ENCODE measurements around the gene FILIP1L.

Gene FILIP1L

GRCh38 chr3:99885851-99886250 lies 228.4 kb downstream of the FILIP1L start:
- no peak for TF ChIP-seq CTCF (IDR thresholded peaks at IDR 0.05; ENCODE audit: borderline replicate concordance, control extremely low read depth, extremely low read depth, insufficient read depth, missing control alignments)
- DNase-seq (ENCODE audit: low spot score), result no peak
- in situ Hi-C loops (cut with MboI; ENCODE audit: low sequenced_read_pairs, unreplicated experiment), result no loop called here

- TF ChIP-seq CTCF (IDR thresholded peaks at IDR 0.05; ENCODE audit: borderline replicate concordance, control extremely low read depth, extremely low read depth, insufficient read depth, missing control alignments), result no peak
- no peak for DNase-seq (ENCODE audit: low spot score)
- in situ Hi-C loops (cut with MboI; ENCODE audit: low sequenced_read_pairs, unreplicated experiment), result no loop called here
Observed at GRCh38 chr3:99885085-99885484, 229.2 kb downstream of the FILIP1L start.

- in situ Hi-C loops (cut with MboI; ENCODE audit: low sequenced_read_pairs, unreplicated experiment), result no loop called here
- no peak for DNase-seq (ENCODE audit: low spot score)
- TF ChIP-seq CTCF (IDR thresholded peaks at IDR 0.05; ENCODE audit: borderline replicate concordance, control extremely low read depth, extremely low read depth, insufficient read depth, missing control alignments), result no peak
Observed at GRCh38 chr3:99884484-99884883, 229.8 kb downstream of the FILIP1L start.

GRCh38 chr3:99883693-99884092 lies 230.6 kb downstream of the FILIP1L start:
- no peak for DNase-seq (ENCODE audit: low spot score)
- in situ Hi-C loops (cut with MboI; ENCODE audit: low sequenced_read_pairs, unreplicated experiment), result no loop called here
- TF ChIP-seq CTCF (IDR thresholded peaks at IDR 0.05; ENCODE audit: borderline replicate concordance, control extremely low read depth, extremely low read depth, insufficient read depth, missing control alignments), result no peak

- TF ChIP-seq CTCF (IDR thresholded peaks at IDR 0.05; ENCODE audit: borderline replicate concordance, control extremely low read depth, extremely low read depth, insufficient read depth, missing control alignments), result no peak
- no peak for DNase-seq (ENCODE audit: low spot score)
- in situ Hi-C loops (cut with MboI; ENCODE audit: low sequenced_read_pairs, unreplicated experiment), result no loop called here
Observed at GRCh38 chr3:99883138-99883461, 231.2 kb downstream of the FILIP1L start.

GRCh38 chr3:99882436-99883137 lies 231.7 kb downstream of the FILIP1L start:
- no peak for DNase-seq (ENCODE audit: low spot score)
- TF ChIP-seq CTCF (IDR thresholded peaks at IDR 0.05; ENCODE audit: borderline replicate concordance, control extremely low read depth, extremely low read depth, insufficient read depth, missing control alignments), result no peak
- in situ Hi-C loops (cut with MboI; ENCODE audit: low sequenced_read_pairs, unreplicated experiment), result no loop called here
